HepG2 (cell line): ENCODE results near the gene BTN1A1. TPM values are rescaled to one million over a fixed set of nuclear protein-coding genes. Genes with fewer than 3 reads are reported as not detected.
A peak's percentile ranks its signal among the peaks of the same experiment; 100 is the strongest.

Experiments used
- ESRRA ChIP-seq: sonication (generic); formaldehyde crosslinking; IDR thresholded peaks from 2 replicates; pipeline ENCODE4 v1.5.1; 2020; ENCODE audit warnings: mild to moderate bottlenecking, low read depth, missing genetic modification reagents
- FOXM1 ChIP-seq: sonication (generic); formaldehyde crosslinking; IDR thresholded peaks from 2 replicates; pipeline ENCODE4 v1.5.0; 2020; ENCODE audit warnings: missing genetic modification reagents
- MED1 ChIP-seq: sonication (generic); formaldehyde crosslinking; IDR thresholded peaks from 2 replicates; pipeline ENCODE4 v1.4.0; 2020; ENCODE audit warnings: missing genetic modification reagents
- MYC ChIP-seq: sonication (generic); formaldehyde crosslinking; IDR thresholded peaks from 2 replicates; pipeline ENCODE4 v1.9.0; 2021; ENCODE audit warnings: missing genetic modification reagents, borderline replicate concordance
- NAIF1 ChIP-seq: sonication (generic); formaldehyde crosslinking; IDR thresholded peaks from 2 replicates; pipeline ENCODE4 v1.5.0; 2020; ENCODE audit warnings: mild to moderate bottlenecking, missing genetic modification reagents, borderline replicate concordance
- NFYB ChIP-seq: sonication (generic); formaldehyde crosslinking; IDR thresholded peaks from 2 replicates; pipeline ENCODE4 v1.4.0; 2020; ENCODE audit warnings: missing genetic modification reagents
- PBX2 ChIP-seq: IDR thresholded peaks from 2 replicates; pipeline ENCODE4 v1.6.1; 2016; ENCODE audit warnings: control low read depth
- PHF8 ChIP-seq: sonication (generic); formaldehyde crosslinking; IDR thresholded peaks from 2 replicates; pipeline ENCODE4 v1.5.0; 2020; ENCODE audit warnings: missing genetic modification reagents
- SATB2 ChIP-seq: sonication (generic); formaldehyde crosslinking; IDR thresholded peaks from 2 replicates; pipeline ENCODE4 v1.5.0; 2020; ENCODE audit warnings: missing genetic modification reagents
- SRSF1 ChIP-seq: fragments of 200-400 bp; formaldehyde crosslinking; optimal IDR thresholded peaks from 2 replicates; pipeline ENCODE3; 2017; ENCODE audit warnings: mild to moderate bottlenecking, low read depth, low read length, moderate library complexity
- TGIF2 ChIP-seq: IDR thresholded peaks from 2 replicates; pipeline ENCODE4 v1.6.1; 2016; ENCODE audit warnings: control low read depth, missing compliant biosample characterization
- TMF1 ChIP-seq: sonication (generic); formaldehyde crosslinking; IDR thresholded peaks from 2 replicates; pipeline ENCODE4 v1.8.1; 2022; ENCODE audit warnings: low read depth, missing genetic modification reagents
- ZBTB38 ChIP-seq: sonication (generic); formaldehyde crosslinking; IDR thresholded peaks from 2 replicates; pipeline ENCODE4 v1.5.1; 2020; ENCODE audit warnings: mild to moderate bottlenecking, missing genetic modification reagents
- ZFP90 ChIP-seq: sonication (generic); formaldehyde crosslinking; IDR thresholded peaks from 2 replicates; pipeline ENCODE4 v1.8.0; 2022; ENCODE audit warnings: missing genetic modification reagents, mild to moderate bottlenecking, inconsistent platforms, borderline replicate concordance
- ZNF431 ChIP-seq: sonication (generic); formaldehyde crosslinking; IDR thresholded peaks from 2 replicates; pipeline ENCODE4 v1.9.0; 2022; ENCODE audit warnings: missing genetic modification reagents, low read depth, mild to moderate bottlenecking, borderline replicate concordance
- ZNF512B ChIP-seq: sonication (generic); formaldehyde crosslinking; IDR thresholded peaks from 2 replicates; pipeline ENCODE4 v1.5.1; 2020; ENCODE audit warnings: missing genetic modification reagents, mild to moderate bottlenecking, borderline replicate concordance
- ZNF768 ChIP-seq: sonication (generic); formaldehyde crosslinking; IDR thresholded peaks from 2 replicates; pipeline ENCODE4 v1.4.0; 2020; ENCODE audit warnings: missing genetic modification reagents
- ZSCAN9 ChIP-seq: IDR thresholded peaks from 2 replicates; pipeline ENCODE4 v1.6.1; 2016; ENCODE audit warnings: borderline replicate concordance
- polyA plus RNA-seq, 8 experiments: library from polyadenylated mRNA; depleted of rRNA in 3 of 8; stranded (reverse) in 7 of 8; unstranded in 1 of 8; fragments of >200 nt; fragmentation: Illumina TruSeq in 4 of 8; extraction: Trizol in 4 of 8; gene quantifications; 2 replicates each; pipeline versions ENCODE4 v1.2.1 to v1.2.3, GENCODE V29; 2011 to 2016; ENCODE audit warnings: low read depth in 4 of 8, missing spikeins in 1 of 8, mixed read lengths in 1 of 8; ENCODE audit not compliant: insufficient read depth in 1 of 8
- total RNA-seq, 5 experiments: library from RNA; depleted of rRNA; stranded (reverse); fragments of >200 nt; fragmentation: Illumina TruSeq; extraction: Trizol; gene quantifications; 2 replicates each; pipeline ENCODE4 v1.2.3, GENCODE V29; 2016; ENCODE audit warnings: low read depth in 1 of 5
- TF ChIP-seq, protein P1 (sequence below): sonication (generic); formaldehyde crosslinking; conservative IDR thresholded peaks from 2 replicates; pipeline ENCODE4 v1.8.0; 2022; ENCODE audit warnings: mild to moderate bottlenecking, moderate library complexity, missing genetic modification reagents
- TF ChIP-seq, protein P2 (sequence below): sonication (generic); formaldehyde crosslinking; IDR thresholded peaks from 2 replicates; pipeline ENCODE4 v1.5.0; 2020; ENCODE audit warnings: missing genetic modification reagents
- TF ChIP-seq, protein P3 (sequence below): sonication (generic); formaldehyde crosslinking; IDR thresholded peaks from 2 replicates; pipeline ENCODE4 v1.9.0; 2022; ENCODE audit warnings: missing genetic modification reagents, mild to moderate bottlenecking, borderline replicate concordance

BTN1A1 gene
- total and polyA plus RNA-seq, 2 of the 13 experiments (the other 11 are each of a cell fraction or from before 2014, with no cell fraction given) = 0.04 TPM; not detected in 1

- TF ChIP-seq ESRRA (peak; percentile 79; the same call in 1 of the 2 replicates), NFYB (CRISPR knock-in tag) (peak; percentile 20; the same call in 1 of the 2 replicates), ZSCAN9 (CRISPR knock-in tag) (no peak; the same call in none of the 2 replicates), ZBTB38 (CRISPR knock-in tag) (peak; percentile 89; the same call in 1 of the 2 replicates), ZNF768 (CRISPR knock-in tag) (peak; percentile 93), SRSF1 (no peak), SATB2 (CRISPR knock-in tag) (peak; percentile 17; the same call in 1 of the 2 replicates), PBX2 (CRISPR knock-in tag) (no peak), ZNF512B (CRISPR knock-in tag) (peak; percentile 99), ZNF431 (CRISPR knock-in tag) (peak; percentile 70; the same call in 1 of the 2 replicates), MYC (peak; percentile 71), PHF8 (CRISPR knock-in tag) (peak; percentile 55; the same call in 1 of the 2 replicates), NAIF1 (peak; percentile 72), MED1 (CRISPR knock-in tag) (peak; percentile 86), TMF1 (peak; percentile 32; the same call in 1 of the 2 replicates), ZFP90 (no peak), FOXM1 (CRISPR knock-in tag) (no peak), TGIF2 (peak; percentile 69)
- TF ChIP-seq, protein P1, sequence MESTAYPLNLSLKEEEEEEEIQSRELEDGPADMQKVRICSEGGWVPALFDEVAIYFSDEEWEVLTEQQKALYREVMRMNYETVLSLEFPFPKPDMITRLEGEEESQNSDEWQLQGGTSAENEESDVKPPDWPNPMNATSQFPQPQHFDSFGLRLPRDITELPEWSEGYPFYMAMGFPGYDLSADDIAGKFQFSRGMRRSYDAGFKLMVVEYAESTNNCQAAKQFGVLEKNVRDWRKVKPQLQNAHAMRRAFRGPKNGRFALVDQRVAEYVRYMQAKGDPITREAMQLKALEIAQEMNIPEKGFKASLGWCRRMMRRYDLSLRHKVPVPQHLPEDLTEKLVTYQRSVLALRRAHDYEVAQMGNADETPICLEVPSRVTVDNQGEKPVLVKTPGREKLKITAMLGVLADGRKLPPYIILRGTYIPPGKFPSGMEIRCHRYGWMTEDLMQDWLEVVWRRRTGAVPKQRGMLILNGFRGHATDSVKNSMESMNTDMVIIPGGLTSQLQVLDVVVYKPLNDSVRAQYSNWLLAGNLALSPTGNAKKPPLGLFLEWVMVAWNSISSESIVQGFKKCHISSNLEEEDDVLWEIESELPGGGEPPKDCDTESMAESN (CRISPR knock-in tag) = peak; percentile 67
- TF ChIP-seq, protein P2, sequence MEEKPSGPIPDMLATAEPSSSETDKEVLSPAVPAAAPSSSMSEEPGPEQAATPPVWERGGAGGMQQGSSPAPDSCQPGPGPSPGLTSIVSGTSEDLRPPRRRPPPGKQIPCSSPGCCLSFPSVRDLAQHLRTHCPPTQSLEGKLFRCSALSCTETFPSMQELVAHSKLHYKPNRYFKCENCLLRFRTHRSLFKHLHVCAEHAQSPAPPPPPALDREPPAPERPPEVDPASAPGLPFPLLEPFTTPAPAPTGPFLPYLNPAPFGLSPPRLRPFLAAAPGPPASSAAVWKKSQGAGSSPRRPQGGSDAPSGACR (CRISPR knock-in tag) = no peak; the same call in 1 of the 2 replicates
- TF ChIP-seq, protein P3, sequence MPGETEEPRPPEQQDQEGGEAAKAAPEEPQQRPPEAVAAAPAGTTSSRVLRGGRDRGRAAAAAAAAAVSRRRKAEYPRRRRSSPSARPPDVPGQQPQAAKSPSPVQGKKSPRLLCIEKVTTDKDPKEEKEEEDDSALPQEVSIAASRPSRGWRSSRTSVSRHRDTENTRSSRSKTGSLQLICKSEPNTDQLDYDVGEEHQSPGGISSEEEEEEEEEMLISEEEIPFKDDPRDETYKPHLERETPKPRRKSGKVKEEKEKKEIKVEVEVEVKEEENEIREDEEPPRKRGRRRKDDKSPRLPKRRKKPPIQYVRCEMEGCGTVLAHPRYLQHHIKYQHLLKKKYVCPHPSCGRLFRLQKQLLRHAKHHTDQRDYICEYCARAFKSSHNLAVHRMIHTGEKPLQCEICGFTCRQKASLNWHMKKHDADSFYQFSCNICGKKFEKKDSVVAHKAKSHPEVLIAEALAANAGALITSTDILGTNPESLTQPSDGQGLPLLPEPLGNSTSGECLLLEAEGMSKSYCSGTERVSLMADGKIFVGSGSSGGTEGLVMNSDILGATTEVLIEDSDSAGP (CRISPR knock-in tag) = peak; percentile 84
Measured at GRCh38 chr6:26537160-26537845, 37.2 kb downstream of the BTN1A1 start (continued).
